Fibroblast of pulmonary artery (primary cell): ENCODE measurements around the gene SMAD7.

ENCODE experiments used
- DNase-seq: peaks from one replicate; pipeline ENCODE4 v3.0.0-alpha.2; 2010; ENCODE audit warnings: low read depth
- H3K4me3 ChIP-seq: replicated peaks from 2 replicates; pipeline ENCODE4 v1.5.1; 2011; ENCODE audit warnings: low read depth, mild to moderate bottlenecking, control low read depth, low read length, moderate library complexity
- CTCF ChIP-seq: IDR thresholded peaks from 2 replicates; pipeline ENCODE4 v1.5.1; 2011; ENCODE audit warnings: mild to moderate bottlenecking, control low read depth, low read length, inconsistent platforms; ENCODE audit errors: missing control alignments

Gene SMAD7

GRCh38 chr18:48910972-48911545 is 39.7 kb downstream of the SMAD7 start:
- no peak for TF ChIP-seq CTCF
- no peak for DNase-seq
- H3K4me3 ChIP-seq: no peak overlapping the region

DNA sequence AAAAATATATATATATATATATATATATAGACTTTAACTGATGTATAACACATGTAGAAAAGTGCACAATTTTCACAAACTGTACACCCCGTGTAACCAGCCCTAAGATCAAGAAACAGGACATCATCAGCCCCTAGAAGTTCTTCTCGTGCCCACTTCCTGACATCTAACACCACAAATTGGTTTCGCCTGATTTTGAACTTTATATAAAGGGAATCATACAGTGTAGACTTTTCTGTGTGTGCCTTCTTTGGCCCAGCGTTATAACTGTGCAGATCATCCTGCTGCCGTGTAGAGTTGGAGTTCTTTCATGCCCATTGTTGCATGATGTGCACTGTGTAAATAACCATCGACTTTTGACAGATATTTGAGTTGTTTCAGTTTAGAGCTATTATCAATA is 41.0 kb downstream of the SMAD7 start:
- TF ChIP-seq CTCF: no peak
- H3K4me3 ChIP-seq: no peak overlapping the region
- DNase-seq: no peak

GRCh38 chr18:48908916-48909315 is 41.8 kb downstream of the SMAD7 start:
- no peak for TF ChIP-seq CTCF
- no peak overlapping the region for H3K4me3 ChIP-seq

GRCh38 chr18:48905513-48905912 is 45.3 kb downstream of the SMAD7 start:
- TF ChIP-seq CTCF: no peak
- no peak overlapping the region for H3K4me3 ChIP-seq
- DNase-seq: no peak

More at GRCh38 chr18:48908916-48909315, 41.8 kb downstream of the SMAD7 start:
- no peak for DNase-seq

- no peak for TF ChIP-seq CTCF
- no peak for DNase-seq
- no peak overlapping the region for H3K4me3 ChIP-seq
These were observed 45.8 kb downstream of the SMAD7 start for GRCh38 chr18:48904847-48905394.

DNA sequence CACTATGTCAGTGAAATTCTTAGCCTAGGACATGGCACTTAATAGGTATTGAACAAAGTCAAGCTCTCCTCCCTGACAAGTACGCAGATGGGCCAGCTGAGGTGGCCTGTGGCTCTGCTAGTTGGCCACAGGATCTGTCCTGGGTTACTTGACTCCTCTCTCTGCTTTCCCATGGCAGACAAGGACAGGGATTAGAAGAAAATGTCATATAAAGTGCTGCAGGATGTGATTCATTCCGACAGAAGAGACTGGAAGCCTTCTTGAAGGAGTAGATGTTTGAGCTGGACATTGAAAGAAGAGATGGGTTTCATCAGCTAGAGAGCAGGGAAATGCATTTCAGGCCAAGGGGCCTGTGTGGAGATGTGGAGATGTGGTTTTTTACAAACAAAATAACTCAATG is 46.7 kb downstream of the SMAD7 start:
- TF ChIP-seq CTCF: no peak
- DNase-seq: no peak
- H3K4me3 ChIP-seq: no peak overlapping the region
